Activated CD8-positive, alpha-beta memory T cell treated with anti-CD3 and anti-CD28 coated beads for 36 hours (primary cell): ENCODE data around the gene TMEM25. TPM values are rescaled to one million over a fixed set of nuclear protein-coding genes. Genes with fewer than 3 reads are reported as not detected.
"Not testable (repeated sequence)": the region's sequence is repeated elsewhere in the genome, so short reads cannot be mapped to it uniquely, and the experiment has no call there.

Experiments
- CTCF ChIA-PET: fragments of 350-600 bp; sonication (Branson Sonifier 250); formaldehyde crosslinking; loops from one replicate; lab custom pipeline; 2021; ENCODE audit warnings: antibody characterized with exemption; lab: Charles Lee
- POLR2A ChIA-PET: fragments of 350-600 bp; sonication (Branson Sonifier 250); formaldehyde crosslinking; loops from one replicate; lab custom pipeline; 2021; ENCODE audit warnings: antibody characterized with exemption; lab: Charles Lee
- total RNA-seq, 2 experiments: library from RNA; stranded (reverse); gene quantifications; one replicate each; pipeline ENCODE4 v1.2.3, GENCODE V29; 2021

Gene TMEM25
- total RNA-seq, 2 experiments from 2014 or later: 8.9 to 9.6 TPM

- CTCF ChIA-PET: interaction anchor here (1.0 to 1.8 kb wide), 3 partner anchors 17 to 118 kb away, joined by 3 to 5 read pairs (median 3); no protein-coding TSS in a partner anchor
Measured at GRCh38 chr11:118571701-118572060, 40.7 kb downstream of the TMEM25 start.

GRCh38 chr11:118572061-118572980 is 41.3 kb downstream of the TMEM25 start, which contains the start of gene ARCN1:
ARCN1 (plus strand) TSS chr11:118572409; CDS start chr11:118572548, 139 bp downstream.
- ChIA-PET POLR2A (interaction anchor here (0.5 to 1.0 kb wide), 4 partner anchors 9 to 337 kb away, joined by 3 to 7 read pairs (median 4); no protein-coding TSS in a partner anchor), CTCF (interaction anchor here (0.8 to 1.8 kb wide), 4 partner anchors 17 to 118 kb away, joined by 3 to 5 read pairs (median 3); no protein-coding TSS in a partner anchor)

More at GRCh38 chr11:118571701-118572060, 40.7 kb downstream of the TMEM25 start:
- POLR2A ChIA-PET: interaction anchor here (0.5 to 1.0 kb wide), 4 partner anchors 8 to 338 kb away, joined by 3 to 7 read pairs (median 4); no protein-coding TSS in a partner anchor

GRCh38 chr11:118572981-118573550 is 42.1 kb downstream of the TMEM25 start:
- ChIA-PET POLR2A (no interaction called here), CTCF (interaction anchor here (0.8 to 1.2 kb wide), 2 partner anchors 39 to 117 kb away, joined by 3 read pairs; no protein-coding TSS in a partner anchor)

GRCh38 chr11:118574636-118575035 is 43.6 kb downstream of the TMEM25 start:
- POLR2A ChIA-PET: no interaction called here
- CTCF ChIA-PET: no interaction called here

- CTCF ChIA-PET: not testable (repeated sequence)
Measured at GRCh38 chr11:118577995-118578394, 47.0 kb downstream of the TMEM25 start.

GRCh38 chr11:118581057-118581456 is 50.1 kb downstream of the TMEM25 start:
- ChIA-PET POLR2A (no interaction called here), CTCF (no interaction called here)

More at GRCh38 chr11:118577995-118578394, 47.0 kb downstream of the TMEM25 start:
- POLR2A ChIA-PET: not testable (repeated sequence)

Other genes starting within 250 kb of the TMEM25 start
- 100 to 1,000 TPM; 491 to 500 TPM for gene CD3E, start 226.5 kb upstream of the TMEM25 start, total RNA-seq
- 100 to 1,000 TPM; 407 to 417 TPM for gene CD3D, start 188.5 kb upstream of the TMEM25 start, total RNA-seq
- 100 to 1,000 TPM; 145 to 146 TPM for gene CD3G, start 186.8 kb upstream of the TMEM25 start, total RNA-seq
- 10 to 100 TPM; 54.0 to 55.7 TPM for gene UBE4A, start 171.6 kb upstream of the TMEM25 start, total RNA-seq
- 100 to 1,000 TPM; 279 to 296 TPM for gene ATP5MG, start 129.6 kb upstream of the TMEM25 start, total RNA-seq
- gene KMT2A, start 94.7 kb upstream of the TMEM25 start, total RNA-seq: 10 to 100 TPM; 66.5 to 67.6 TPM
- gene TTC36, start 3.7 kb upstream of the TMEM25 start, total RNA-seq: under 1 TPM; 0.38 to 0.52 TPM
- gene IFT46, start 34.7 kb downstream of the TMEM25 start, total RNA-seq: 10 to 100 TPM; 21.9 to 22.3 TPM
- gene ARCN1, start 41.2 kb downstream of the TMEM25 start, total RNA-seq: 100 to 1,000 TPM; 146 to 148 TPM
- 1 to 10 TPM; 1.6 to 1.9 TPM for gene PHLDB1, start 76.4 kb downstream of the TMEM25 start, total RNA-seq
- not detected for gene TREH, start 148.5 kb downstream of the TMEM25 start, total RNA-seq